Posterior vena cava (tissue), 2 donors: ENCODE results near the gene HOMER1. TPM values are rescaled to one million over a fixed set of nuclear protein-coding genes. Genes with fewer than 3 reads are reported as not detected.

ENCODE experiments used
- DNase-seq: peaks from one replicate; pipeline ENCODE4 v3.0.0-alpha.2; 2020; ENCODE audit warnings: low spot score
- intact Hi-C, 2 donors: fragments of 100-400 bp; cut with DNase I; formaldehyde crosslinking; loops; one replicate each; pipeline versions ENCODE4 v1.14.1 to v1.14.2; 2022 to 2023
- total RNA-seq, 2 donors: library from RNA; stranded (reverse); fragmentation: NEBNext Ultra II Directional; extraction: Animal tissue kit (Norgen Biotek cat#: 25700); gene quantifications; one replicate each; pipeline ENCODE4 v1.2.1, GENCODE V29; 2021
- donor health status: DM: yes; HTN: yes; CAD: no.
- donor health status: DM: yes; HTN: yes; CAD: no.

The HOMER1 gene
- total RNA-seq, 2 donors from 2014 or later: 6.8 to 7.8 TPM

GRCh38 chr5:79495311-79495710 is 18.6 kb downstream of the HOMER1 start:
- intact Hi-C loops: no loop called here
- DNase-seq: no peak

DNA sequence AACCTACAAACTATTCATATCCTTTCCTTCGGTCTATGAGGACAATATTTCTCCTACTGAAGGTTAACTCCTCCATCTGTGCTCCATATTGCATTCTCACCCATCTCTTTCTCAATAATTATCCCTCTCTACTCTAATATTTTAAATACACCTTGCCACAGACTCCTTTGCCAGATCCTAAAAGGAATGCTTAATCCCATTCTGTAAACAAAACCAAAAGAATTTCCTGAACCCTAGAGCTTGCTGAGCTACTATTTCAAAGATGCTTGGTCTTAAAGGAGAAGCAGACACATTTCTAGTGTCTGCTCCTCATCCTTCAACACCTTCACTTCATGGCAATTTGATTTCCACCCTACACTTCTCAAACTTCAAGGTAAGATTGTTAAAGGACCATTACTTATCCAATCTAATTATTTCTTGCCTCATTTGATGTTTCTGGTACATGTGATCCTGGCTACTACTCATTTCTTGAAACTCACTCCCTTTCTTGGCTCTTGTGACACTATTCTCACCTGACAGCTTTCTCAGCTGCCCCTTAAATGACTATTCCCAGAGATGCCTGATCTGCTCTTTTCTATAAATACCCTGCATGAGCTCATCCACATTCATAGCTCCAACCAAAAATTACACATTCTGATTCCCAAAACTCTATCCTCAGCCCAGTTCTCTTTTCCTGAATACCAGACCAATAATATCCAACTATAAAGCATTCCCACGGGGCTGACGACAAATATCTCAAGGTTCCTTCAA is 20.2 kb downstream of the HOMER1 start:
- intact Hi-C loops: no loop called here
- no peak for DNase-seq

- intact Hi-C loops: no loop called here
- no peak for DNase-seq
These were observed 22.1 kb downstream of the HOMER1 start for GRCh38 chr5:79491690-79492317.

GRCh38 chr5:79490323-79490936 is 23.5 kb downstream of the HOMER1 start:
- intact Hi-C loops: no loop called here
- no peak for DNase-seq

- no peak for DNase-seq
- intact Hi-C loops: no loop called here
These were observed 24.2 kb downstream of the HOMER1 start for GRCh38 chr5:79489773-79490172.

DNA sequence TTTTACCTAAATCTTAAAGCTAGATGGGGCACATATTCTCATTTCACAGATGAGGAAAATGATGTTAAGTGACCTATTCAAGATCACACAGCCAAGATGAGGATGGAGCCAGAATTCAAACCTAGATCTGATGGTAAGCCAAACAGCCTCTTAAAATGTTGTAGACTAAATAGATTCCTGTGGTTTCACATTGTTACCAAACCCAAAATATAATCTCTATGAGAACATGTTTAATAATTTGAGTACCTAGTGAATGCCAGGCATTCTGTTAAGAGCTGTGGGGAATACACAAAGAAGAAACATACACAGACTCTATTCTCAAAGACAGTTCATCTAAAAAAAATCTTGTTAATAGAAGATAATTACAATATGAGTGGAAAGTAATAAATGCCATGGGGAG is 25.2 kb downstream of the HOMER1 start:
- no peak for DNase-seq
- intact Hi-C loops: no loop called here

GRCh38 chr5:79488058-79488457 is 25.9 kb downstream of the HOMER1 start:
- DNase-seq: no peak
- intact Hi-C loops: no loop called here

GRCh38 chr5:79487251-79487650 is 26.7 kb downstream of the HOMER1 start:
- intact Hi-C loops: loop anchor here in 1 of 2 donors (2.0 kb wide), 1 partner anchor 38 kb away; no protein-coding TSS in a partner anchor
- DNase-seq: no peak

- DNase-seq: no peak
- intact Hi-C loops: loop anchor here in 1 of 2 donors (2.0 kb wide), 1 partner anchor 37 kb away; no protein-coding TSS in a partner anchor
These were observed 27.8 kb downstream of the HOMER1 start for GRCh38 chr5:79486116-79486515.

GRCh38 chr5:79484731-79485130 is 29.2 kb downstream of the HOMER1 start:
- intact Hi-C loops: no loop called here
- no peak for DNase-seq

- intact Hi-C loops: no loop called here
- DNase-seq: no peak
These were observed 32.4 kb downstream of the HOMER1 start for GRCh38 chr5:79481574-79481973.

GRCh38 chr5:79480991-79481390 is 32.9 kb downstream of the HOMER1 start:
- DNase-seq: no peak
- intact Hi-C loops: no loop called here

GRCh38 chr5:79475152-79475466 is 38.8 kb downstream of the HOMER1 start:
- intact Hi-C loops: no loop called here
- no peak for DNase-seq

- intact Hi-C loops: no loop called here
- DNase-seq: no peak
These were observed 39.4 kb downstream of the HOMER1 start for GRCh38 chr5:79474367-79475151.

DNA sequence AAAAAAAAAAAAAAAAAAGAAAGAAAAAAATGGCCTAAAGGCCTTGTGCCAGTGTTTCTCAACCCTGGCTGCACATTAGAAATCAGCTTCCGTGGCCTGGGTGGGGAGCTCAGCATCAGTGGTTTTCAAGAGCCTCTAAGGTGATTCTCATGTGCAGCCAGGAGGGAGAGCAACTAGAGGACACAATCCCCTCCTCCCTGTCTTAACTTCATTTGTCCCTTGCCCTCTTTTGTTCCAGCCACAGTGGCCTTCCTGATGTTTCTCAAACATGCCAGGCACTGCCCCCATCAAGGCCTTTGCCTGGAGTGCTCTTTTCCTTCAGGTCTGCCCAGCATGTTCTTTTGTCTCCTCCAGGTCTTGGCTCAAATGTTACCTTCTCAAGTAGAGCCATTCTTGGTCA is 42.4 kb downstream of the HOMER1 start:
- DNase-seq: no peak
- intact Hi-C loops: no loop called here

GRCh38 chr5:79464695-79465332 is 49.1 kb downstream of the HOMER1 start:
- intact Hi-C loops: loop anchor here in 1 of 2 donors (10.0 kb wide), 1 partner anchor 440 kb away; no protein-coding TSS in a partner anchor

GRCh38 chr5:79464278-79464677 is 49.7 kb downstream of the HOMER1 start:
- DNase-seq: no peak
- intact Hi-C loops: loop anchor here in 1 of 2 donors (10.0 kb wide), 1 partner anchor 439 kb away; no protein-coding TSS in a partner anchor

More at GRCh38 chr5:79464695-79465332, 49.1 kb downstream of the HOMER1 start:
- no peak for DNase-seq

DNA sequence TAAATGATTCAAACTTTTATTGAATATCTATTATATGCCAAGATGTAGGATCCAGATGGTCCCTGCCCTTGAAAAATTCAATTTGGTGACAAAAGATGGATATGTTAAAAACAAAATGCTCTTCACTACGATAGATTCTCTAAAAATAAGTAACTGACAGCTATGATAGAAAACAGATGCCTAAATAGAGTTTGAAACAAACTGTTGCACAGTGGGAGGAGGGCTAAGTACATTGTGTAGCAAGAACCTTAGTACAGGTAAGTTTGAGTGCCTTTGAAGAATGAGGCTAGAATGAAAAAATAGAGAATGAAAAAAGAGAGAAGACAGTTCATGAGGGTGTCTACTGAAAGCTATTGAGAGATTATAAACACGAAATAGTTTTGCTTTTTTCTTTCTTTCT is 54.3 kb downstream of the HOMER1 start:
- no peak for DNase-seq
- intact Hi-C loops: loop anchor here in 1 of 2 donors (10.0 kb wide), 1 partner anchor 435 kb away; no protein-coding TSS in a partner anchor

- DNase-seq: no peak
- intact Hi-C loops: no loop called here
These were observed 56.9 kb downstream of the HOMER1 start for GRCh38 chr5:79456890-79457583.
